HuH-7.5 (cell line): ENCODE measurements around the gene ROR1.
"Not testable (repeated sequence)": the region's sequence is repeated elsewhere in the genome, so short reads cannot be mapped to it uniquely, and the experiment has no call there.

Source experiments
- DNase-seq: peaks from one replicate; pipeline ENCODE4 v3.0.0; 2011; ENCODE audit warnings: low spot score

Gene ROR1

GRCh38 chr1:64187646-64188045 lies 413.8 kb downstream of the ROR1 start:
- DNase-seq = no peak

- no peak for DNase-seq
Measured at GRCh38 chr1:64192290-64192689, 418.5 kb downstream of the ROR1 start.

GRCh38 chr1:64194168-64195080 lies 420.6 kb downstream of the ROR1 start:
- DNase-seq = no peak

GRCh38 chr1:64195081-64195395 lies 421.2 kb downstream of the ROR1 start:
- DNase-seq = no peak

- no peak for DNase-seq
Measured at GRCh38 chr1:64196074-64196870, 422.5 kb downstream of the ROR1 start.

- DNase-seq = no peak
Measured at GRCh38 chr1:64197076-64197475, 423.3 kb downstream of the ROR1 start.

- DNase-seq = no peak
Measured at GRCh38 chr1:64199154-64199553, 425.3 kb downstream of the ROR1 start.

GRCh38 chr1:64200064-64200463 lies 426.2 kb downstream of the ROR1 start:
- no peak for DNase-seq

GRCh38 chr1:64203420-64203819 lies 429.6 kb downstream of the ROR1 start, which contains the start of gene UBE2U:
UBE2U (plus strand) TSS chr1:64203623; CDS start chr1:64204051, 428 bp downstream.
- DNase-seq = no peak

GRCh38 chr1:64209221-64209620 lies 435.4 kb downstream of the ROR1 start:
- no peak for DNase-seq

GRCh38 chr1:64212031-64212430 lies 438.2 kb downstream of the ROR1 start:
- DNase-seq = no peak

GRCh38 chr1:64215576-64215975 lies 441.8 kb downstream of the ROR1 start:
- no peak for DNase-seq

- no peak for DNase-seq
Measured at GRCh38 chr1:64220241-64220640, 446.4 kb downstream of the ROR1 start.

- no peak for DNase-seq
Measured at GRCh38 chr1:64223329-64224151, 449.7 kb downstream of the ROR1 start.

- DNase-seq = not testable (repeated sequence)
Measured at GRCh38 chr1:64224236-64224635, 450.4 kb downstream of the ROR1 start.

- no peak for DNase-seq
Measured at GRCh38 chr1:64228167-64228957, 454.5 kb downstream of the ROR1 start.

- DNase-seq = no peak
Measured at GRCh38 chr1:64229307-64229706, 455.5 kb downstream of the ROR1 start.
